GM10847 (cell line): ENCODE measurements around the gene MORF4L2.

Experiments used
- POLR2A ChIP-seq: IDR thresholded peaks from 2 replicates; pipeline ENCODE4 v1.6.1; 2011; ENCODE audit not compliant: insufficient read length; ENCODE audit errors: extremely low read depth

The MORF4L2 gene

GRCh38 chrX:103686199-103687072, at the start of gene MORF4L2:
Gene MORF4L2, minus strand, starts transcription at chrX:103686699. Its CDS starts 9,672 bp downstream, at chrX:103677027.
- TF ChIP-seq POLR2A = peak; percentile 65

- no peak for TF ChIP-seq POLR2A
Measured at GRCh38 chrX:103734125-103734760, 47.7 kb upstream of the MORF4L2 start.

GRCh38 chrX:103733017-103733416, 46.5 kb upstream of the MORF4L2 start:
- no peak for TF ChIP-seq POLR2A

GRCh38 chrX:103730796-103731493, 44.4 kb upstream of the MORF4L2 start:
- TF ChIP-seq POLR2A = no peak

GRCh38 chrX:103730147-103730795, 43.8 kb upstream of the MORF4L2 start:
- TF ChIP-seq POLR2A = no peak

- TF ChIP-seq POLR2A = no peak
Measured at GRCh38 chrX:103729015-103729414, 42.5 kb upstream of the MORF4L2 start.

GRCh38 chrX:103727115-103727514, 40.6 kb upstream of the MORF4L2 start:
- TF ChIP-seq POLR2A = no peak

- no peak for TF ChIP-seq POLR2A
Measured at GRCh38 chrX:103726477-103726876, 40.0 kb upstream of the MORF4L2 start.

GRCh38 chrX:103722505-103722904, 36.0 kb upstream of the MORF4L2 start:
- no peak for TF ChIP-seq POLR2A

GRCh38 chrX:103718120-103718519, 31.6 kb upstream of the MORF4L2 start:
- no peak for TF ChIP-seq POLR2A

GRCh38 chrX:103716962-103717361, 30.5 kb upstream of the MORF4L2 start:
- no peak for TF ChIP-seq POLR2A

- no peak for TF ChIP-seq POLR2A
Measured at GRCh38 chrX:103710609-103711008, 24.1 kb upstream of the MORF4L2 start, which contains the start of gene TMEM31. Gene TMEM31, plus strand, starts transcription at chrX:103710909. Its CDS starts 1,350 bp downstream, at chrX:103712259.

- no peak for TF ChIP-seq POLR2A
Measured at GRCh38 chrX:103704863-103705262, 18.4 kb upstream of the MORF4L2 start.

GRCh38 chrX:103699243-103699642, 12.7 kb upstream of the MORF4L2 start:
- TF ChIP-seq POLR2A = no peak

- TF ChIP-seq POLR2A = no peak
Measured at GRCh38 chrX:103697687-103698086, 11.2 kb upstream of the MORF4L2 start.

- TF ChIP-seq POLR2A = no peak
Measured at GRCh38 chrX:103691059-103691458, 4.6 kb upstream of the MORF4L2 start.

GRCh38 chrX:103688946-103689345, 2.4 kb upstream of the MORF4L2 start:
- TF ChIP-seq POLR2A = no peak
